ENCODE data around the gene GADD45GIP1.
A peak's percentile ranks its signal among the peaks of the same experiment; 100 is the strongest.

DNA sequence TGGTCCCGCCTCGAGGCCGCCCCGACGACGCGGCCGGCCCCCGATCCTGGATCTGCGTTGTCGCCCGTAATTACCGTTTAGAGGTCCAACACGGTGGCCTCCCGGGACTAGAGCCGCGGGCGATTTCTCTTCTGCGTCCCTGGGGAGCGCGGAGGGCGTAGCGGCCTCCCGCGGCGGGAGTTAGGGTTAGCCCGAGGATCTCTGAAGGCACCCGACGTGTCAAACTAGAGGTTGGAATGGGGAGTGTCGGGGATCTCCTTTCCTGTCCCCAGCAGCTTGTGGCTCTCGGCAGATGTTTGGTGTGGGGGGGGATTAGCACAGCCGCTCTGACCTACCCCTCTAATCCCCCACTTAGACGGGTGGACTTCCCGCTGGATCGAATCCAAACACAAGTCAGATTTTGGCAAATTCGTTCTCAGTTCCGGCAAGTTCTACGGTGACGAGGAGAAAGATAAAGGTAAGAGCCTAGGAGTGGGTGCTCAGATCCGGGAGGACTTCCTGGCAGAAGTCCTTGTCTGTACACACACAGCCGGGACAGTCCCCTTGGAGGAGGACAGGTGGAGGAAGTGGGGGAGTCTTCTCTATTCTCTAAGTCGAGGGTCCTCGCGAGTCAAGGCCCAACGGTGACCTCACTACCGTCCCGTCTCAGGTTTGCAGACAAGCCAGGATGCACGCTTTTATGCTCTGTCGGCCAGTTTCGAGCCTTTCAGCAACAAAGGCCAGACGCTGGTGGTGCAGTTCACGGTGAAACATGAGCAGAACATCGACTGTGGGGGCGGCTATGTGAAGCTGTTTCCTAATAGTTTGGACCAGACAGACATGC lies 18.0 kb downstream of the GADD45GIP1 start:
- TF ChIP-seq RAD21 (IDR thresholded peaks at IDR 0.05; ENCODE audit: insufficient read depth, low read depth, low read length) = no peak
- TF ChIP-seq, protein P1, sequence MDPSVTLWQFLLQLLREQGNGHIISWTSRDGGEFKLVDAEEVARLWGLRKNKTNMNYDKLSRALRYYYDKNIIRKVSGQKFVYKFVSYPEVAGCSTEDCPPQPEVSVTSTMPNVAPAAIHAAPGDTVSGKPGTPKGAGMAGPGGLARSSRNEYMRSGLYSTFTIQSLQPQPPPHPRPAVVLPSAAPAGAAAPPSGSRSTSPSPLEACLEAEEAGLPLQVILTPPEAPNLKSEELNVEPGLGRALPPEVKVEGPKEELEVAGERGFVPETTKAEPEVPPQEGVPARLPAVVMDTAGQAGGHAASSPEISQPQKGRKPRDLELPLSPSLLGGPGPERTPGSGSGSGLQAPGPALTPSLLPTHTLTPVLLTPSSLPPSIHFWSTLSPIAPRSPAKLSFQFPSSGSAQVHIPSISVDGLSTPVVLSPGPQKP (IDR thresholded peaks at IDR 0.05; ENCODE audit: low read depth, low read length) = no peak
- peak in 1 of 3 experiments; percentile 10; a peak in 1 of 6 replicates for TF ChIP-seq CTCF (IDR thresholded peaks at IDR 0.05 in 2 of 3, conservative IDR thresholded peaks at IDR 0.05 in 1 of 3; ENCODE audit: control insufficient read depth in 2 of 3, extremely low read depth in 1 of 3, insufficient read depth in 1 of 3, low read depth in 3 of 3, low read length in 3 of 3)
- TF ChIP-seq HDAC2 (IDR thresholded peaks at IDR 0.05) = no peak
- no peak for TF ChIP-seq MAX (IDR thresholded peaks at IDR 0.05; ENCODE audit: low read depth, low read length)
- TF ChIP-seq PML (IDR thresholded peaks at IDR 0.05; ENCODE audit: low read length) = no peak; the same call in 1 of the 2 replicates
- no peak for TF ChIP-seq HDGF (IDR thresholded peaks at IDR 0.05)
